B cell (primary cell): ENCODE data around the gene TRAPPC5. TPM values are rescaled to one million over a fixed set of nuclear protein-coding genes. Genes with fewer than 3 reads are reported as not detected.

ENCODE experiments used
- ATAC-seq: fragments of 200-7000 bp; cut with Tn5 transposase; one replicate; pipeline ENCODE4 v1.10.0; 2021; ENCODE audit warnings: low read depth, mild to moderate bottlenecking, moderate number of reproducible peaks, moderate library complexity
- CTCF ChIA-PET: fragments of 350-600 bp; sonication (Branson Sonifier 250); formaldehyde crosslinking; loops from one replicate; lab custom pipeline; 2021; ENCODE audit warnings: antibody characterized with exemption, inconsistent platforms; lab: Charles Lee
- POLR2A ChIA-PET: fragments of 350-600 bp; sonication (Branson Sonifier 250); formaldehyde crosslinking; loops from one replicate; lab custom pipeline; 2021; ENCODE audit warnings: antibody characterized with exemption; lab: Charles Lee
- DNase-seq: peaks from one replicate; pipeline ENCODE4 v3.0.0; 2013
- H2AFZ ChIP-seq: 2 replicates; pipeline ENCODE4 v1.6.1; 2012; ENCODE audit warnings: mild to moderate bottlenecking, low read depth, low read length; ENCODE audit not compliant: insufficient read depth, poor library complexity, severe bottlenecking
- H3K27ac ChIP-seq, 2 donors: 1 replicate in 1 of 2; 2 replicates in 1 of 2; pipeline ENCODE4 v1.5.1; 2012 to 2013; ENCODE audit warnings: low read length in 2 of 2, mild to moderate bottlenecking in 2 of 2, moderate library complexity in 1 of 2
- H3K27me3 ChIP-seq, 4 experiments: fragments of 200-600 bp in 1 of 4; sonication (generic) in 1 of 4; replicated peaks in 1 of 4; 1 replicate in 2 of 4; 2 replicates in 2 of 4; pipeline versions ENCODE4 v1.6.1 to v1.7.0; 2013 to 2016; ENCODE audit warnings: low read length in 3 of 4, mild to moderate bottlenecking in 2 of 4, mixed read lengths in 1 of 4, moderate library complexity in 1 of 4; ENCODE audit not compliant: insufficient read depth in 4 of 4, control insufficient read depth in 3 of 4; ENCODE audit errors: control extremely low read depth in 1 of 4
- H3K36me3 ChIP-seq, 2 experiments: replicated peaks in 1 of 2; 1 replicate in 1 of 2; 2 replicates in 1 of 2; pipeline versions ENCODE4 v1.6.1 to v1.7.1; 2013; ENCODE audit warnings: low read length in 1 of 2; ENCODE audit not compliant: insufficient read depth in 2 of 2, control insufficient read depth in 1 of 2; ENCODE audit errors: control extremely low read depth in 1 of 2, extremely low read depth in 1 of 2
- H3K4me1 ChIP-seq, 2 donors: fragments of 200-600 bp in 1 of 2; sonication (generic) in 1 of 2; 1 replicate in 1 of 2; 2 replicates in 1 of 2; pipeline versions ENCODE4 v1.5.1 to v1.6.1; 2013 to 2017; ENCODE audit warnings: low read length in 2 of 2; ENCODE audit not compliant: control insufficient read depth in 2 of 2, insufficient read depth in 2 of 2
- H3K4me2 ChIP-seq: replicated peaks from 2 replicates; pipeline ENCODE3; 2012; ENCODE audit warnings: mild to moderate bottlenecking, low read depth, low read length; ENCODE audit not compliant: poor library complexity, severe bottlenecking
- H3K4me3 ChIP-seq, 5 experiments: fragments of 200-600 bp in 1 of 5; sonication (generic) in 1 of 5; 1 replicate in 3 of 5; 2 replicates in 2 of 5; pipeline versions ENCODE4 v1.5.1 to v1.7.0; 2011 to 2016; ENCODE audit warnings: low read length in 4 of 5, mild to moderate bottlenecking in 4 of 5, low read depth in 2 of 5, control low read depth in 1 of 5, moderate library complexity in 1 of 5; ENCODE audit not compliant: insufficient read depth in 1 of 5; ENCODE audit errors: control extremely low read depth in 1 of 5, extremely low read depth in 1 of 5
- H3K79me2 ChIP-seq: fragments of 200-600 bp; sonication (generic); one replicate; pipeline ENCODE4 v1.6.0; 2016; ENCODE audit warnings: low read length; ENCODE audit not compliant: control insufficient read depth, insufficient read depth
- H3K9ac ChIP-seq: fragments of 200-600 bp; sonication (generic); 2 replicates; pipeline ENCODE4 v1.6.1; 2017; ENCODE audit warnings: mild to moderate bottlenecking, low read length, moderate library complexity
- H3K9me3 ChIP-seq, 3 donors: one replicate each; pipeline versions ENCODE4 v1.6.1 to v1.7.1; 2013; ENCODE audit warnings: low read length in 2 of 3; ENCODE audit not compliant: control insufficient read depth in 2 of 3, insufficient read depth in 1 of 3; ENCODE audit errors: control extremely low read depth in 1 of 3
- H4K20me1 ChIP-seq: 2 replicates; pipeline ENCODE4 v1.6.0; 2012; ENCODE audit warnings: mild to moderate bottlenecking, low read length; ENCODE audit not compliant: insufficient read depth, control insufficient read depth, poor library complexity, severe bottlenecking
- H3K27ac Mint-ChIP-seq: one replicate; pipeline ENCODE4 v1.8.0; 2021; ENCODE audit warnings: mixed read lengths
- H3K27me3 Mint-ChIP-seq: one replicate; pipeline ENCODE4 v1.8.0; 2021; ENCODE audit warnings: mixed read lengths
- H3K4me1 Mint-ChIP-seq: one replicate; pipeline ENCODE4 v1.8.0; 2021; ENCODE audit warnings: mixed read lengths
- H3K4me3 Mint-ChIP-seq: one replicate; pipeline ENCODE4 v1.8.0; 2021; ENCODE audit warnings: mixed read lengths
- H3K9me3 Mint-ChIP-seq: one replicate; pipeline ENCODE4 v1.8.0; 2022; ENCODE audit warnings: mixed read lengths; ENCODE audit not compliant: insufficient read depth
- CTCF ChIP-seq: fragments of 200-600 bp; IDR thresholded peaks from one replicate; pipeline ENCODE4 v1.8.0; 2022; ENCODE audit warnings: antibody characterized with exemption, mild to moderate bottlenecking
- EZH2 ChIP-seq: IDR thresholded peaks from 2 replicates; pipeline ENCODE4 v1.6.1; 2012; ENCODE audit warnings: borderline replicate concordance, low read depth, mild to moderate bottlenecking, moderate library complexity, low read length; ENCODE audit not compliant: insufficient read depth, poor library complexity, severe bottlenecking
- WGBS: methylation state at CpG from one replicate; pipeline ENCODE4 v1.1.5; 2013; ENCODE audit warnings: missing lambda C conversion rate; ENCODE audit not compliant: insufficient coverage; 5-methylcytosine and 5-hydroxymethylcytosine counted together
- intact Hi-C: fragments of 100-400 bp; cut with micrococcal nuclease; formaldehyde crosslinking; loops from one replicate; pipeline ENCODE4 v1.10.0; 2022
- polyA plus RNA-seq: library from polyadenylated mRNA; depleted of rRNA; stranded (reverse); fragments of >200 nt; gene quantifications from 2 replicates; pipeline ENCODE4 v1.2.3, GENCODE V29; 2012
- total RNA-seq, 2 donors: library from RNA; stranded (reverse); fragments of 120-200 nt in 1 of 2; gene quantifications; 1 replicate in 1 of 2; 2 replicates in 1 of 2; pipeline versions ENCODE4 v1.2.3 to v1.2.4, GENCODE V29; 2013 to 2022

The TRAPPC5 gene
- total and polyA plus RNA-seq, 2 donors (not counting 1 experiment from before 2014, with no cell fraction given) = 61.5 to 64.9 TPM

- ChIA-PET POLR2A (interaction anchor here (0.5 to 0.7 kb wide), 2 partner anchors 9 to 24 kb away, joined by 3 to 6 read pairs; no protein-coding TSS in a partner anchor), CTCF (interaction anchor here (1.0 to 3.9 kb wide), 4 partner anchors 25 to 122 kb away, joined by 3 to 44 read pairs (median 5); no protein-coding TSS in a partner anchor)
- Mint-ChIP-seq H3K4me1 (peaks cover 58% of the 10 kb centered on the region), H3K27ac (peak overlapping the region; percentile 80), H3K4me3 (peak overlapping the region; percentile 87), H3K9me3 (no peaks in the 10 kb centered on the region), H3K27me3 (peaks cover 17% of the 10 kb centered on the region)
- H3K9ac ChIP-seq = no peak overlapping the region
- H3K79me2 ChIP-seq = peaks cover 32% of the 10 kb centered on the region
- no peak overlapping the region for H3K27ac ChIP-seq
- 37% methylated on average over 26 of the region's 30 CpGs for WGBS
- H3K9me3 ChIP-seq = peaks cover 0 to 12% (median 0%) of the 10 kb centered on the region in 3 donors
- H3K36me3 ChIP-seq = peaks cover 0 to 18% of the 10 kb centered on the region in 2 experiments
- ATAC-seq = peak; percentile 69
- intact Hi-C loops = loop anchor here (1.0 to 5.0 kb wide), 6 partner anchors 27 to 582 kb away; partner anchors contain the start of gene SNAPC2
- H3K27me3 ChIP-seq = peaks cover 0 to 23% (median 3%) of the 10 kb centered on the region in 4 experiments
- TF ChIP-seq CTCF (peak; percentile 73), EZH2 (no peak)
- no peak overlapping the region for H2AFZ ChIP-seq
- H4K20me1 ChIP-seq = peaks cover 26% of the 10 kb centered on the region
- no peak overlapping the region for H3K4me3 ChIP-seq
- peak overlapping the region; percentile 94 for H3K4me2 ChIP-seq
- H3K4me1 ChIP-seq = peaks cover 39 to 49% of the 10 kb centered on the region in 2 donors
- DNase-seq = peak; percentile 91
These were observed 1.5 kb upstream of the TRAPPC5 start for GRCh38 chr19:7678971-7679751.
